Astrocyte of the hippocampus (primary cell): ENCODE data around the gene PLCG1.

Source experiments
- DNase-seq: peaks from one replicate; pipeline ENCODE4 v3.0.0; 2011; ENCODE audit warnings: low read depth, low spot score

PLCG1 gene

DNA sequence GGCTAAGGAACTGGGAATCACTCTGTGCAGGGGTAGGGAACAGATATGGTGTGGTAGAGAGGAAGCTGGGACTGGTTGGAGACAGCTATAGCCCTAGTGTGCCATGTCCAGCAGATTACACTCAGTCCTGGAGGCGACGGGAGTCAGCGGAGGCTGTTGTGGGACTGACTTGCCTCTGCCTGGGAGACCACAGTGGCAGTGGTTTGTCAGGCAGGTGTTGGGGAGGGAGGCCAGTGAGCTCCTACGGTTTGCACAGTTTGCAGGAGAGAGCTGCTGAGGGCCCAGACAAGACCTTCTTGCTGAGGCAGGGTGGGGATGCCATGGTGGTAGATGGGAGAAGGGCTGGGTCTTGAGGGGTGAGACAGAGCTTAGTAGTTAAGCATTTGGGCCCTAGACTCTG, 4.9 kb downstream of the PLCG1 start:
- no peak for DNase-seq

DNA sequence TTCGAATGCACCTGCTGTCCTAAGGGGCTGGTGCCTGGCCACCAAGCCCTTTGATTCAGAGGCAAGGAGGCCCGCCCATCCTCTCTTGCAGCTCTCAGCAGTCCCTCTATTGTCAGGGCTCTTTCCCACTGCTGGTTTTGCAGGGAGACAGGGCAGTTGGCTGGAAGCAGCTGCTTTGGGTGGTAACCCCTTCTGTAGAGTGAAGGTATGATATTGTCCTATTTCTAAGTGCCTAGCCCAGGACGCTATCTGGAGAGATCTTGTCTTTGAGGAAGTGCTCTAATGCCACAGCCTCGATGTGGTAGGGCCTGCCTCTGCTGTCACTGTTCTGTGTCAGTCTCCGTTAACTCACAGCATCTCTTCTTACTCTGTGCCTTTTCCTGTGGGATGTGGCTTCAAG, 5.6 kb downstream of the PLCG1 start:
- no peak for DNase-seq

DNA sequence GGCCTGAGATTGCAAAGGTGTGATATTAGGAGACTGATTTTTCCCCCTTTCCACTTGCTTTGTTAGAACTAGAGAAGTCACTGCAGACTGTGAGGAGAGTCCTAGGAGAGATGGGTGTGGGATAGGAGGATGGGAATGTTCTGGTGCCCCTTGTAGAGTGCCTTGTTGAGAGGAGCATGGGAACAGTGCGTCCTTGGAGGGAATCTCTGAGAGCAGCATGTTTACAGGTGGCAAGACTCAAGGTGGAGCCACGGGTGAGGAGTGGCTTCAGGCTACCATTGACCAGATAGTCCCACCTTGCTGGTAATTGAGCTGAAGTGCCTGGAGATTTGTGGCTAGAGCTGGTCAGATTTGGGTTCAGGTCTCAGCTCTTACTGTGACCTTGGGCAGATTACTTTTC, 6.0 kb downstream of the PLCG1 start:
- DNase-seq = no peak

DNA sequence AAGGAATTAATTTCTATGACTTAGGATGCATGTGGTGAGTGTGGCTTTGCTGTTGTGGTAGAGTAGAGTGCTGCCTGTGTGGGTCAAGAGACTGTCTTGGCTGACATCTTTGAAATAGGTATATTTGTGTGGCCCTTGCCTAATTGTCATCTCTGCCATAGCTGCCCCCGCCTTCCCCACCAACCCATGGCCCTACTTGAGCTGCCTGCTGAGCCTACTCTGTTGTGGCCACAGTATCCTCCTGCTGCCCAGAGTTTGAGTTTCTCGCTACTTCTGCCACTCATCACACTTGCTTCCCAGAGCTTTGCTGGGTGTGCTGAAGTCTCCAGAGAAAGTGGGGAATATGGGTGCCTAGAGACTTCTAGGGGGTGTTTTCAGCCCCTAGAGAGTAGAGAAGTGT, 8.0 kb downstream of the PLCG1 start:
- DNase-seq = no peak

DNA sequence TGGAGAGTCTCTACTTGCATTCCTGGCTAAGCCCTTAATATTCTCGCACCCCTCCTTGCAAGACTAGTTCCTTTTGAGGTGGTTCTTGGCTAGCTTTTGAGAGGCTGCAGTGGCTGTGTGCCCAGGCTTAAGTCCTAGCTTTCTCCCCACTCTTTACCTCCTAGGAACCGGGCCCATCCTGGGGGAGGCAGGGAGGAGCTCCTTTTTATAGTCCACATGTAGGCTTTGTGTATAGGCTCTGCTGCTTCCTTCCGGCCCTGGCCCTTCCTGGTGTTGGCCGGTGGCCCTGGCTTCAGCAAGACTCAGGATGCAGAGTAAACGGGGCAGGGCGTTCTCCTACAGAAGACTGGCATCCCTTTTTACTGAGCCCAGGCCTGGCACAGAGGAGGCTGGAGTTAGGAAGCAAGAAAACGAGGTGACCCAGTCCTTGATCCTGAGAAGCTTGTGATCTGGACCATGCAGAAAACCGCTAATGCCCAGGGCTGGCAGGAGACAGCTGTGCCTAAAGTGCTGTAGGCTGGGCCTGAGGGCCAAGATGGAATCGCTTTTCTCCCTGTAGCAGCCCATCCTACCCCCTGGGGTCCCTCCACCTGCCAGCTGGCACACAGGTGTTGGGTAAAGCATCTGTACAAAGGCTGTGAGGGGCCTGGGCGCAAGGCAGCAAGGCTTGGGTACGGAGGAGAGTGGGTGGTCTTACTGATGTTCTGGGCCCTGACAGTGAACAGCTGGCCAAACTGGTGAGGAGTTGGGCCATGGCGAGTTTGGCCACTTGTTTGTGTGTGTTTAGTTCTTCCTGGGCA, 8.7 kb downstream of the PLCG1 start:
- no peak for DNase-seq

DNA sequence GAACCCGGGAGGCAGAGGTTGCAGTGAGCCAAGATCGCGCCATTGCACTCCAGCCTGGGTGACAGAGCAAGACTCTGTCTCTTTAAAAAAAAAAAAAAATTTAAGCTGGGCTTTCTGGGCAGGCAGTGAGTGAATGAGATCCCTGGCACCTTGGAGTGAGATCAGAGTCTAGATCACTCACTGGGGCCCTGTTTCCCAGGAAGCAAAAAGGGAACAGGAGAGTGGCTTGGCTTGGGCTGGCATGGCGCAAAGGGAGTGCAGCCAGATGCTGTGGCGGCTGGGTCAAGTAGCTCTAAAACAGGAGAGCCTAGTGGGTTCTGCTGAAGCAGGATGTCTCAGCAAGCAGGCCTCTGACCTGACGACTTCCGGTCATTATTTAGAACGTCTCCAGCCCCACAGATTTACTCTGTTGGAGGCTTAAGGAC, 10.4 kb downstream of the PLCG1 start:
- DNase-seq = no peak

DNA sequence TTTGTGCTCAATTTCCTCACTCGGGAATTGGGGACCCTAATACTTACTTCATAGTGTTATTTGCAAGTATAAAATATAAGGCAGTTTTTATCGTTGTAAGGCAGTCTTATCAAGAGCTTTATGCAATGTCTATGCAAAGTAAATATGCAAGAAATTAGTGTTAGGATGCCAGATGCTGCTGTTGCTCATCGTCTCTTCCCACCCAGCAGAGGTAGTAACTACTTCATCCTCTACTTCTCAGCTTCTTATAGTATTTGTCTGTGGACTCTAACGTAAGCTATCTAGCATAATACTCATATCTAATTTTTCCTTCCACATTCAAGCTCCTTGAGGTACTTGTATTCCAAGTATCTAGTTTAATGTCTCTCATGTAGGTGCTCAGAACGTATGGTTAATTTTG, 11.6 kb downstream of the PLCG1 start:
- no peak for DNase-seq

DNA sequence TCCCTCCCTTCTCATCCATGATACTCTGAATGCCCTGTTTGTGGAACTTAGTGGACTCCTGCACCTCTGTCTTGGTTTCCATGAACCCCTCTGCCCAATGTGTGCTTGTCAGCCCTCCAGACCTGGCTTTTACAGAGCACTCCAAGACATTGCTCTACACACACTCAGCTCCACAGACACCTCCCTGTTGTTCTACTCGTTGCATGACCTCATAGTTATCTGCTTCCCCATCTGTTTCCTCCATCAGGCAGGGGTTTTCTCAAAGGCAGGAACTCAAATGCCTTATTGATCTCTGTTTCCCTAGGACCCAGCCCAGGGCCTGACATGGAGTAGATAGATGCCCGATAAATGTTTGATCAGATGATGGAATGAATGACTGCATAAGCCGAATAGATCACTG, 13.3 kb downstream of the PLCG1 start:
- no peak for DNase-seq

DNA sequence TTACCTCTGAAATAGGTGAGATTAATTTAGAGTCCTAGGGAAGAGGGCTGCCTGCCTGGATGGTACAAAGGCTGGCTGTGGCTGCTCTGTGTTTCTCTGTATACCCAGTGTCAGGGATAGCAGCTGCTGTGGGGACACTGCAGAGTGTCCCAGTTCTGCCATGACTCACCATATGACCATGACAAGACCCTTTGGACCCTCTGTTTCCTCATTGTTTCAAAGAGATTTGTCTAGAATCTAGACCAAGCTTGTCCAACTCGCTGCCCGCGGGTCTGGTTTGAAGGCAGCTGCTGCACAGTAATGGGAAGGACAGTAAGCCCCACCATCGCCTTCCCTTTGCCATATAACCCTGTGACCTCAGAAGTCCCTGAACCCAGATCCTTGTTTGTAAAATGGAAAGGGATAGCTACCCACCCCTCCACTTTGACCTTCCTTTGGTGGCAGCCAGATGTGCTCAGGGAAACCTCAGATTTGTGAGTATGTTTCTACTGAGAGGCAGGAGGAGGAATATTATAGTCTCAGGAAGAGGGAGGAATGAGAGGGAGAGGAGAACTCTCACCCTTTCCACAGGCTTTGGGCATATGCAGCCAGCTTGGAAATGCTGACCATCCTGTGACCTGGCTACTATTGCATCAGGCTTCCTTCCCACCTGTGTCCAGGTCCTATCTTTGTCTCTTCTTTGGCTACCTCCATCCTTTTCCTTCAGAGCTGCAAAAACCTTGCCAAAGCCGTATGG, 14.0 kb downstream of the PLCG1 start:
- DNase-seq = no peak

DNA sequence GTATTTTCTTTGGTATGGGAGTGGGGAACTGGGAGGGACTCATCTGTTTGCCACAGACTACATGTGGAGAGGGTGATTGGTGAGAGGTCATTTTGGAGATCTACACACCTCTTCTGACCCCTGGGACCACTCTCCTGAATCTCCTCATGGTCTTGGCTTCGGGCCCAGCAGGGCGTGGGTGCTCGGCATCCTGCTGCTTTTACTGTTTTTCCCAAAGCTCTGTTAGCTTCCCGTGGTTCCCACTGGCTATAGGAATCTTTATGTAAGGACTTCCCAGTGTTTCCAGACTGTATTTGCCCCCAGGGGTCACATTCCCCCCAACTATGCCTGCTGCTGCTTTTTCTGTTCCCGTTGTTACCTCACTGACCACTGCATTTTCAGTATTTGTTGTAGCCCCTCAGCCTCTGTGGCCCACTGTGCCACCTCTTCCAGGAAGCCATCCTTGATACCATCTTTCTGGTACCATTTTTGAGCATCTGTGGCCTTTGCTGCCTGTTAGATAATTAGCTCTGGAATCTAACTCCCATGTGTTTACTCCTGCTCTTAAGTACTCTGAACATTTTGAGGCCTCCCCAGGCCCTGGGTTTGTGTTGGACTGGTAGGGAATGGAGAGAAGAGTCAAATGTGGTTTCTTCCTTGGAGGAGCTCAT, 14.9 kb downstream of the PLCG1 start:
- DNase-seq = no peak

DNA sequence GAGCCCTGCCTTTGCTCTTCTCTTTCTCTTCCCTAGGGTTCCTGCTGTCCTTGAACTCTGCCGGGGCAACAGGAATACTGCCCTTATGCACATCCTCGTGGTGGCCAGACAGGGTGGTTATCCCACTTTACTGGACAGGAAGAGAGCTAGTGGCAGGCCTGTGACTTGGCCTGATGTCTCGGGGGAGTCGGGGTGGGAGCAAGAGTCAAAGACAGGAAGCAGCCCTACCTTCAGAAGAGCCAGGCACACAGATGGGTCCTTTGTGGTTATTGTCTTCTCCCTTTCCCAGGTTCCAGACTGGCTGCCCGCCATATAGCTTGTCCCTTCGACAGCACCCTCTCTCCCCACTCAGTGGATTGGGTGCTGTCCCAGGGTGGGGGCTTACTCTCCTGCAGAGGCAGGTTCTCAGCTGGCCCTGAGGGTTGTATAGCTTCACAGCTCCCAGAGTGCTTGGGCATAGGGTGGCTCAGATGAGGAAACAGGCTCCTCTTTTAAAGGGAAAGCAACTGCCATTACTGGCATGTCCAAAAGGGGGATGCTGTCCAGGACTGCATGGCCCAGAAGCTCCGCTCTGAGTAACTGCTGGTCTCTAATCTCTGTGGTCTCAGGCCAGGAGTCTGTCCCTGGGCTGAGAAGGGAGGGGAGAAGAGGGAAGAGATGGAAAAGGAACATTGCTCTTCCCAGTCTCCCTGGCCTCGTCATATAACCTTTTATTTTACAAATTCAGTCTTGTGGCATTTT, 17.3 kb downstream of the PLCG1 start:
- DNase-seq = no peak

DNA sequence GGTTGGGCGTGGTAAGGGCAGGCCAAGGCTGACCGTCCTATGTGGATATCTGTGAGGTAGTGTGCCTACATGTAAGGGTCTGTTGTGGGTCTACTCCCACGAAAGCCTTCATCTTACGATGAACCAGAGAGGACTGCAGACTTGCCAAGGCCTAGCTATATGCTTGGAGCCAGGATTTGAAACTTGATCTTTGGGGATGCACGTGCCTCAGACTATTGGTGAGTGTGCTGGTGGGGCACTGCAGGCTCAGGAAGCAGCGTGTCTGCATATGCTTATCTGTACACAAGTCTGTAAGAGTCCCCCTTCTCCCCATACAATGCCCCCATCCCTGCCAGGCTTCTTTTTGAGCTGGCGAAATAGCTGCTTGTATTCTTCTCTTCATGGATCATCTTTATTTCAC, 17.9 kb downstream of the PLCG1 start:
- DNase-seq = no peak

DNA sequence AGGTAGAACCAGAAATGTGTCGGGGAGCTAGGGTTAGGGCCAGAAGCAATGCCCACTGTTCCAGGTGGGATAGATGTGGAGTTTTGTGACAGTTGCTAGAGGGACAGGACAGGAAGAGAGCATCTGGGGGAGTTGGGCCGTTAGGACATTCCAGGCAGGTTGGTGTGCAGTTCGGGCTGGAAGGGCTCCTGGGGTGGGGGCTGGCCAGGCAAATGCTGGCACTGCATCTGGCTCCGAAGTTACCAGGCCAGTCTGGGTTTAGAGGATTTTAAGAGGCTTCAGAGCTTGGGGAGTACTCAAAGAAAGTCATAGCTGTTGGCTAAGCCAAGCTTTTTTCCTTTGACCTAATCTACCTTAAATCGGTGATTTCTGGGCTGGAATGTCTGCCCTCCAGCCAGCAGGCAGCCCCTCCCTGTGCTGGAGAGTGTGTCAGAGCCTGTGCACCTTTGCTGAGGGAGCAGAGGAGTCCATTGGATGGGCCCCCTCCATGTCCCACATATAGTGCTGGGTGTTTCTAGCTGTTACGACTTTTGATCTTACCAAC, 20.8 kb downstream of the PLCG1 start:
- no peak for DNase-seq

DNA sequence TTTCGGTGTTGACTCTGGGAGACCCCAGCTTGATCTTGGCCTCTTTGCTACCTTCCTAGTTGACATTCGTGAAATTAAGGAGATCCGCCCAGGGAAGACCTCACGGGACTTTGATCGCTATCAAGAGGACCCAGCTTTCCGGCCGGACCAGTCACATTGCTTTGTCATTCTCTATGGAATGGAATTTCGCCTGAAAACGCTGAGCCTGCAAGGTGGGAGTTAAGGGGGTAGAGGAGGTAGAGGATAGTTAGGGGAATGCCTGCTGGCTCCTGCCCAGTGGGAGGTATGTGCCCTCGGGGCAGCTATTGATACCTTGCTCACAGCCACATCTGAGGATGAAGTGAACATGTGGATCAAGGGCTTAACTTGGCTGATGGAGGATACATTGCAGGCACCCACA, 22.2 kb downstream of the PLCG1 start:
- no peak for DNase-seq

DNA sequence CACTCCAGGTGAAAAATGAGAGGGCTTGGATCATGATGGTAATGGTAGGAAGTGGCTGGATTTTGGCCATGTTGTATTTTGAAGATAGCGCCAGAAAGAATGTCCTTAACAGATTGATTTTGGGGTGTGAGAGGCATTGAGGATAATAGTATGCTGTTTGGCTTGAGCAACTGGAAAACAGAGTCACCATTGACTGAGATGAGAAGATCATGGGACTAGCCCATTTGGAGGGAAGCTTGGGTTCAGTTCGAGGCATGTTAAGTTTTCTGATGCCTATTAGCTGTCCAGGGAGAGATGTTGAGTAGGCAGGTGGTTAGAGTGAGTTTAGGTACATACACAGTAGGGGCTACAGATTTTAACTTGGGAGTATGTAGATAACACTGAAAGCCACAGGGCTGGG, 23.3 kb downstream of the PLCG1 start:
- DNase-seq = no peak

DNA sequence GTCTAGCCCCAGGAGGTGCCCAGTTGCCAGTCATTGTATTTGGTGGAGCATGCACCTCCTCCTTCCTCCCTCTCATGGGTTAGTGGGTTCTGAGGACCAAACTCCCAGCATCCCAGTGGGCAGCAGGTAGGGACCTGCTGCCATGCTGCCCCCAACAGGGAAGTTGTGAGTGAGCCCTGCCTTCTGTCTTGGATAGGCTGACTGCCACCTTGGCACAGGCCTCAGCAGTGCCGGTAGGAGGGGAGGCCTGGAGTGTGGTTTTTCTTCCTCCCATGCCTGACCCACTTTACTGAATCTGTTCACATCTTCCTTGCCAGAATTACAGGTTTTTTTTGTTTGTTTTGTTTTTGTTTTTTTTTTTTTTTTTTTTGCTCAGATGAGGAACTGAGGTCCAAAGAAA, 24.5 kb downstream of the PLCG1 start:
- DNase-seq = no peak

DNA sequence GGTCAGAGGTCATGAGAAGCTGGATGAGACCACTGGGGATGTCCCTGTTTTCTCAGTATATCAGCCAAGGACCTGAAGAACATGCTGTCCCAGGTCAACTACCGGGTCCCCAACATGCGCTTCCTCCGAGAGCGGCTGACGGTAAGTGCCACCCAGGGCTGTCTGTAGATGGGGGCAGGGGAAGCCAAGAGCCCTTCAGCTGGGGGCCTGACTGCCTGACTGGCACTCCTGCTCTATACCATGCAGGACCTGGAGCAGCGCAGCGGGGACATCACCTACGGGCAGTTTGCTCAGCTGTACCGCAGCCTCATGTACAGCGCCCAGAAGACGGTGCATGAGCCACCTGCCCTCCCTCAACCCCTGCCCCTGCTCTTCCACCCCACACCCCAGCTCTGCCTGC, 25.1 kb downstream of the PLCG1 start:
- DNase-seq = no peak

DNA sequence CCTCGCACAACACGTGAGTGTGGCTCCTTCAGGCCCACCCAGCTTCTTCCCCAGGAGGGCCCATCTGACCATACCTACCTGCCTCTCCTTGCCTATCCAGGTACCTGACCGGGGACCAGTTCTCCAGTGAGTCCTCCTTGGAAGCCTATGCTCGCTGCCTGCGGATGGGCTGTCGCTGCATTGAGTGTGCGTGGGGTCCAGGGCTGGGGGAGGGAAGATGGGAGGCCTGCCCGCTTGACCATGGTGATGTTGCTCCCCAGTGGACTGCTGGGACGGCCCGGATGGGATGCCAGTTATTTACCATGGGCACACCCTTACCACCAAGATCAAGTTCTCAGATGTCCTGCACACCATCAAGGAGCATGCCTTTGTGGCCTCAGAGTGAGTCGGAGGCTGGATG, 26.5 kb downstream of the PLCG1 start:
- DNase-seq = no peak

DNA sequence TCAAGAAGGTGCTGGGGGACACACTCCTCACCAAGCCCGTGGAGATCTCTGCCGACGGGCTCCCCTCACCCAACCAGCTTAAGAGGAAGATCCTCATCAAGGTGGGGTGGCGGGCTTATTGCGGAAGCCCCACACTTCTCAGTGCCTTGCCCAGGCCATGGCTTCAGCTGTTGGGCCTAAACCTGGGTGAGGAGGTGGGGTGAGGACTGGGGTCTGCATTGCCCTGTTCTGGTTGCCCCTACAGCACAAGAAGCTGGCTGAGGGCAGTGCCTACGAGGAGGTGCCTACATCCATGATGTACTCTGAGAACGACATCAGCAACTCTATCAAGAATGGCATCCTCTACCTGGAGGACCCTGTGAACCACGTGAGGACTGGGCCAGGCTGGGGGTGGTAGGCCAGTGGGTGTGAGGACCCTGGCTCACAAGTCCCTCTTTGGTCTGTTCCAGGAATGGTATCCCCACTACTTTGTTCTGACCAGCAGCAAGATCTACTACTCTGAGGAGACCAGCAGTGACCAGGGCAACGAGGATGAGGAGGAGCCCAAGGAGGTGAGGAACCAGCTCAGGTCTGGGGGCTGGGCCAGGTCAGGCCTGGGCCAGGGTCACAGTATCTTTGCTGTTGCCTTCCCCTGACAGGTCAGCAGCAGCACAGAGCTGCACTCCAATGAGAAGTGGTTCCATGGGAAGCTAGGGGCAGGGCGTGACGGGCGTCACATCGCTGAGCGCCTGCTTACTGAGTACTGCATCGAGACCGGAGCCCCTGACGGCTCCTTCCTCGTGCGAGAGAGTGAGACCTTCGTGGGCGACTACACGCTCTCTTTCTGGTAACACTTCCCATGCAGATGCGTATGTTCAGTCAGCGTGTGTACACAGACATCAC, 27.9 kb downstream of the PLCG1 start:
- no peak for DNase-seq

DNA sequence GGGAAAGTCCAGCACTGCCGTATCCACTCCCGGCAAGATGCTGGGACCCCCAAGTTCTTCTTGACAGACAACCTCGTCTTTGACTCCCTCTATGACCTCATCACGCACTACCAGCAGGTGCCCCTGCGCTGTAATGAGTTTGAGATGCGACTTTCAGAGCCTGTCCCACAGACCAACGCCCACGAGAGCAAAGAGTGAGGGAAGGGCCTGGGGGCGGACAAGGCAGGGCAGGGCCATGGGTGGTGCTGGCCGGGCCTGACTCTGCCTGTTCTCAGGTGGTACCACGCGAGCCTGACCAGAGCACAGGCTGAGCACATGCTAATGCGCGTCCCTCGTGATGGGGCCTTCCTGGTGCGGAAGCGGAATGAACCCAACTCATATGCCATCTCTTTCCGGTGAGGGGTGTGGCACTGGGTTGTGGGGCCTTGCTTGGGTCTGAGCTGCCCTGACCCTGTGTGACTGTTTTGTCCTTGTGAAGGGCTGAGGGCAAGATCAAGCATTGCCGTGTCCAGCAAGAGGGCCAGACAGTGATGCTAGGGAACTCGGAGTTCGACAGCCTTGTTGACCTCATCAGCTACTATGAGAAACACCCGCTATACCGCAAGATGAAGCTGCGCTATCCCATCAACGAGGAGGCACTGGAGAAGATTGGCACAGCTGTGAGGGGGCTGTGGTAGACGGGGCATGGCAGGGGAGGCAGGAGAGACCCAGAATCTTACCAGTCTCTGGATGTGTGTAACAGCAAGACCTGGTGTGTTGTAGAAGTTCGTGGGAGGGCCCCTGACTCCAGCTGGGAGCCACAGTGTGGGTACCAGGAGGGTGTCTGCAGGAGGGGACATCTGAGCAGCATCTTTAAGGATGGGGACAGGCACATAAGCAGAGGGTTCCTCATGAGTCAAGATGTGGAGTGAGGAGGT, 29.1 kb downstream of the PLCG1 start:
- DNase-seq = no peak
